CD14-positive monocyte (primary cell): ENCODE measurements around the gene PSTPIP2. TPM values are rescaled to one million over a fixed set of nuclear protein-coding genes. Genes with fewer than 3 reads are reported as not detected.

ENCODE experiments used
- DNase-seq, 3 donors: peaks; one replicate each; pipeline ENCODE4 v3.0.0-alpha.2; 2011 to 2022
- H2AFZ ChIP-seq: 2 replicates; pipeline ENCODE4 v1.6.0; 2012; ENCODE audit warnings: mild to moderate bottlenecking, low read depth, low read length, inconsistent platforms; ENCODE audit not compliant: insufficient read depth, poor library complexity, severe bottlenecking
- H3K27ac ChIP-seq, 2 donors: 1 replicate in 1 of 2; 2 replicates in 1 of 2; pipeline ENCODE4 v1.5.1; 2012 to 2013; ENCODE audit warnings: low read length in 2 of 2, control low read depth in 1 of 2, inconsistent platforms in 1 of 2, low read depth in 1 of 2, mild to moderate bottlenecking in 1 of 2
- H3K27me3 ChIP-seq, 2 donors: one replicate each; pipeline versions ENCODE4 v1.6.0 to v1.6.1; 2011 to 2013; ENCODE audit warnings: low read length in 2 of 2; ENCODE audit not compliant: control insufficient read depth in 2 of 2, insufficient read depth in 2 of 2
- H3K36me3 ChIP-seq, 2 donors: replicated peaks in 1 of 2; 1 replicate in 1 of 2; 2 replicates in 1 of 2; pipeline versions ENCODE4 v1.5.1 to v1.6.1; 2012 to 2013; ENCODE audit warnings: low read length in 2 of 2, control low read depth in 1 of 2, inconsistent platforms in 1 of 2, mild to moderate bottlenecking in 1 of 2; ENCODE audit not compliant: insufficient read depth in 2 of 2, control insufficient read depth in 1 of 2
- H3K4me1 ChIP-seq, 2 donors: 1 replicate in 1 of 2; 2 replicates in 1 of 2; pipeline versions ENCODE4 v1.5.1 to v1.6.1; 2012 to 2013; ENCODE audit warnings: low read length in 2 of 2, control low read depth in 1 of 2, inconsistent platforms in 1 of 2, mild to moderate bottlenecking in 1 of 2, moderate library complexity in 1 of 2; ENCODE audit not compliant: insufficient read depth in 2 of 2, control insufficient read depth in 1 of 2
- H3K4me2 ChIP-seq: replicated peaks from 2 replicates; pipeline ENCODE3; 2012; ENCODE audit warnings: low read length, moderate library complexity, mild to moderate bottlenecking; ENCODE audit not compliant: poor library complexity, severe bottlenecking; ENCODE audit errors: extremely low read depth
- H3K4me3 ChIP-seq, 3 experiments: fragments of 200-600 bp in 1 of 3; sonication (generic) in 1 of 3; replicated peaks in 1 of 3; 1 replicate in 2 of 3; 2 replicates in 1 of 3; pipeline ENCODE4 v1.5.1; 2011 to 2013; ENCODE audit warnings: low read length in 3 of 3, mild to moderate bottlenecking in 3 of 3, control low read depth in 2 of 3, low read depth in 2 of 3, inconsistent platforms in 1 of 3, moderate library complexity in 1 of 3
- H3K79me2 ChIP-seq: 2 replicates; pipeline ENCODE4 v1.6.0; 2012; ENCODE audit warnings: mild to moderate bottlenecking, control low read depth, inconsistent platforms, low read length, moderate library complexity; ENCODE audit not compliant: insufficient read depth
- H3K9ac ChIP-seq: 2 replicates; pipeline ENCODE4 v1.6.0; 2017; ENCODE audit warnings: low read length, mild to moderate bottlenecking; ENCODE audit not compliant: insufficient read depth, poor library complexity, severe bottlenecking
- H3K9me3 ChIP-seq, 2 donors: replicated peaks in 1 of 2; 1 replicate in 1 of 2; 2 replicates in 1 of 2; pipeline versions ENCODE4 v1.5.1 to v1.6.1; 2012 to 2013; ENCODE audit warnings: low read length in 2 of 2, control low read depth in 1 of 2; ENCODE audit not compliant: control insufficient read depth in 1 of 2, insufficient read depth in 1 of 2
- H4K20me1 ChIP-seq: 2 replicates; pipeline ENCODE4 v1.6.0; 2012; ENCODE audit warnings: mild to moderate bottlenecking, low read length, control low read depth, moderate library complexity; ENCODE audit not compliant: insufficient read depth
- H3K27ac Mint-ChIP-seq, 7 donors: one replicate each; pipeline ENCODE4 v1.8.0; 2020; ENCODE audit warnings: mild to moderate bottlenecking in 7 of 7, mixed read lengths in 7 of 7, moderate library complexity in 6 of 7, inconsistent platforms in 2 of 7
- H3K27me3 Mint-ChIP-seq, 3 donors: one replicate each; pipeline ENCODE4 v1.8.0; 2021 to 2022; ENCODE audit warnings: low read depth in 3 of 3, mild to moderate bottlenecking in 3 of 3, mixed read lengths in 3 of 3, moderate library complexity in 3 of 3, inconsistent platforms in 1 of 3
- H3K36me3 Mint-ChIP-seq, 2 donors: one replicate each; pipeline ENCODE4 v1.8.0; 2020; ENCODE audit warnings: mixed read lengths in 2 of 2, inconsistent platforms in 1 of 2, mild to moderate bottlenecking in 1 of 2
- H3K4me1 Mint-ChIP-seq: one replicate; pipeline ENCODE4 v1.8.0; 2020; ENCODE audit warnings: mild to moderate bottlenecking, mixed read lengths
- H3K4me3 Mint-ChIP-seq, 2 donors: one replicate each; pipeline ENCODE4 v1.8.0; 2020; ENCODE audit warnings: mild to moderate bottlenecking in 2 of 2, mixed read lengths in 2 of 2, moderate library complexity in 1 of 2
- H3K9me3 Mint-ChIP-seq, 7 donors: one replicate each; pipeline ENCODE4 v1.8.0; 2020 to 2022; ENCODE audit warnings: mixed read lengths in 7 of 7, mild to moderate bottlenecking in 6 of 7, moderate library complexity in 6 of 7, inconsistent platforms in 2 of 7
- WGBS: methylation state at CpG from one replicate; pipeline ENCODE4 v1.1.5; 2013; ENCODE audit warnings: missing lambda C conversion rate; ENCODE audit not compliant: insufficient coverage; 5-methylcytosine and 5-hydroxymethylcytosine counted together
- intact Hi-C, 2 donors: fragments of 100-400 bp; cut with micrococcal nuclease; formaldehyde crosslinking; loops; one replicate each; pipeline versions ENCODE4 v1.15.0 to v1.15.1; 2023
- polyA plus RNA-seq, 3 donors: library from polyadenylated mRNA; depleted of rRNA in 1 of 3; unstranded in 2 of 3; stranded (reverse) in 1 of 3; fragments of 300-500 nt in 2 of 3; fragments of >200 nt in 1 of 3; fragmentation: Illumina TruSeq in 2 of 3; gene quantifications; 1 replicate in 2 of 3; 2 replicates in 1 of 3; pipeline ENCODE4 v1.2.3, GENCODE V29; 2012 to 2021
- TF ChIP-seq, protein P1 (sequence below): fragments of 200-600 bp; IDR thresholded peaks from one replicate; pipeline ENCODE4 v1.8.0; 2022; ENCODE audit warnings: antibody characterized with exemption, mild to moderate bottlenecking

Gene PSTPIP2
- polyA plus RNA-seq, 3 donors, result 35.0 to 64.1 (median 42.3) TPM

DNA sequence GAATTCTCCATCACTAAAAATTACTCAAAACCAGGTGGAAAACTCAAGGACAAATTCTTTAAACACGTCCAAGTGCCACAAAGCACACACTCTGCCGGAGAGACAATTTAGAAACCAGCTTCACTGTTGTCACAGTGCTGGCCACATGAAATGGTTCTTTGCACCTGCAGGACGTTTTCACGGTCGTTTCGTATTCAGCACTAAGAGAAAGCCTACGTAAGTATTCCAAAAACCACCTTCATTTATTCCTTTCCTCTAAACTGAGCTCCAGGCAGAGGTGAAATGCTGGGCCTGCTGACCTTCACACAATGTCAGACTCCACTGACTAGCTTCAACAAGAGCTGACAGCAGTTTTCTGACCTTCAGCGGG, 25.4 kb upstream of the PSTPIP2 start:
- Mint-ChIP-seq H3K4me3 (peak overlapping the region; percentile 90 to 95), H3K36me3 (peaks cover 16 to 31% of the 10 kb centered on the region in 2 donors), H3K4me1 (peaks cover 20% of the 10 kb centered on the region), H3K27me3 (no peaks in the 10 kb centered on the region), H3K9me3 (peaks cover 0 to 2% (median 0%) of the 10 kb centered on the region in 7 donors), H3K27ac (peak overlapping the region; percentile 94 to 98 (median 97))
- Histone ChIP-seq H3K27me3 (no peaks in the 10 kb centered on the region), H2AFZ (peak overlapping the region; percentile 99), H4K20me1 (peaks cover 31% of the 10 kb centered on the region), H3K9me3 (no peaks in the 10 kb centered on the region), H3K4me2 (peak overlapping the region; percentile 98), H3K36me3 (peaks cover 21 to 29% of the 10 kb centered on the region in 2 donors), H3K4me1 (peaks cover 18 to 24% of the 10 kb centered on the region in 2 donors), H3K27ac (peak overlapping the region; percentile 76 to 98), H3K9ac (peak overlapping the region; percentile 92), H3K4me3 (peak overlapping the region; percentile 75 to 99 (median 80)), H3K79me2 (peaks cover 64% of the 10 kb centered on the region)
- no peak for DNase-seq
- TF ChIP-seq, protein P1, sequence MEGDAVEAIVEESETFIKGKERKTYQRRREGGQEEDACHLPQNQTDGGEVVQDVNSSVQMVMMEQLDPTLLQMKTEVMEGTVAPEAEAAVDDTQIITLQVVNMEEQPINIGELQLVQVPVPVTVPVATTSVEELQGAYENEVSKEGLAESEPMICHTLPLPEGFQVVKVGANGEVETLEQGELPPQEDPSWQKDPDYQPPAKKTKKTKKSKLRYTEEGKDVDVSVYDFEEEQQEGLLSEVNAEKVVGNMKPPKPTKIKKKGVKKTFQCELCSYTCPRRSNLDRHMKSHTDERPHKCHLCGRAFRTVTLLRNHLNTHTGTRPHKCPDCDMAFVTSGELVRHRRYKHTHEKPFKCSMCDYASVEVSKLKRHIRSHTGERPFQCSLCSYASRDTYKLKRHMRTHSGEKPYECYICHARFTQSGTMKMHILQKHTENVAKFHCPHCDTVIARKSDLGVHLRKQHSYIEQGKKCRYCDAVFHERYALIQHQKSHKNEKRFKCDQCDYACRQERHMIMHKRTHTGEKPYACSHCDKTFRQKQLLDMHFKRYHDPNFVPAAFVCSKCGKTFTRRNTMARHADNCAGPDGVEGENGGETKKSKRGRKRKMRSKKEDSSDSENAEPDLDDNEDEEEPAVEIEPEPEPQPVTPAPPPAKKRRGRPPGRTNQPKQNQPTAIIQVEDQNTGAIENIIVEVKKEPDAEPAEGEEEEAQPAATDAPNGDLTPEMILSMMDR, result no peak
- WGBS, result 0% methylated on average over 8 of the region's 8 CpGs
- intact Hi-C loops, result no loop called here

DNA sequence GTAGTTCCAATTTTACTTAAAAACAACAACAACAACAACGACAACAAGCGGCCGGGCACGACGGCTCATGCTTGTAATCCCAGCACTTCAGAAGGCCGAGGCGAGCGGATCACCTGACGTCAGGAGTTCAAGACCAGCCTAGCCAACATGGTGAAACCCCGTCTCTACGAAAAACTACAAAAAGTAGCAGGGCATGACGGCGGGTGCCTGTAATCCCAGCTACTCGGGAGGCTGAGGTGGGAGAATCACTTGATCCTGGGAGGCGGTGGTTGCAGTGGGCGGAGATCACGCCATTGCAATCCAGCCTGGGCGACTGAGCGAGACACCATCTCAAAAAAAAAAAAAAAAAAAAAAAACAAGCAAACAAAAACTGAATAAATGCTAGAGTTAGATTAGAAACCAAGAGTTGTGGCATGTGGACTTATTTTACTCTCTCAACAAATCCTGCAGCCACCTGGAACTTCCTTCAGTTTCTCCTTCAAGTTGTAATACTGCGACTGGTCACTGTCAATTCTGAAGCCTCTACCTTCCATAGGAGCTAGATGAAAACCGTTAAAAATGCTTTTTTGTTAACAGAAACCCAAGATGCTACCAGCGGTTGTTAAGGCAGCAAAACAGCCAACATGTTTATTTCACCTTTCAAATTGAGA, 24.7 kb upstream of the PSTPIP2 start:
- Mint-ChIP-seq H3K27ac (peak overlapping the region; percentile 94 to 98 (median 97)), H3K27me3 (no peaks in the 10 kb centered on the region), H3K36me3 (peaks cover 20 to 36% of the 10 kb centered on the region in 2 donors), H3K4me3 (peak overlapping the region; percentile 90 to 95), H3K4me1 (peaks cover 20% of the 10 kb centered on the region), H3K9me3 (peaks cover 0 to 2% (median 0%) of the 10 kb centered on the region in 7 donors)
- Histone ChIP-seq H3K9me3 (no peaks in the 10 kb centered on the region), H3K79me2 (peaks cover 69% of the 10 kb centered on the region), H3K4me1 (peaks cover 18 to 24% of the 10 kb centered on the region in 2 donors), H3K4me2 (peak overlapping the region; percentile 98), H3K9ac (peak overlapping the region; percentile 92), H2AFZ (peak overlapping the region; percentile 99), H3K4me3 (peak overlapping the region; percentile 75 to 99 (median 80)), H4K20me1 (peaks cover 36% of the 10 kb centered on the region), H3K36me3 (peaks cover 25 to 31% of the 10 kb centered on the region in 2 donors), H3K27ac (peak overlapping the region in 1 of 2 donors; percentile 98), H3K27me3 (no peaks in the 10 kb centered on the region)
- intact Hi-C loops, result no loop called here
- TF ChIP-seq, protein P1, result no peak
- 60% methylated on average over 5 of the region's 22 CpGs for WGBS
- no peak for DNase-seq
